SK-N-SH (cell line): Measurements from ENCODE around the gene CLSTN2. TPM values are rescaled to one million over a fixed set of nuclear protein-coding genes. Genes with fewer than 3 reads are reported as not detected.
A peak's percentile ranks its signal among the peaks of the same experiment; 100 is the strongest.

Experiments
- CTCF ChIA-PET: fragments of 300-600, 350-600 bp; formaldehyde crosslinking; extraction: SDS; loops from one replicate; lab custom pipeline; 2021; lab: Yijun Ruan, JAX
- POLR2A ChIA-PET: fragments of 350-600 bp; sonication (Branson Sonifier 250); formaldehyde crosslinking; extraction: SDS; loops from one replicate; lab custom pipeline; 2020; ENCODE audit warnings: antibody characterized with exemption, inconsistent platforms; lab: Yijun Ruan, JAX
- DNase-seq: peaks from one replicate; pipeline ENCODE4 v3.0.0; 2012
- H2AFZ ChIP-seq: fragments of 200-600 bp; sonication (generic); 2 replicates; pipeline ENCODE4 v1.8.1; 2016; ENCODE audit warnings: antibody characterized with exemption, mild to moderate bottlenecking, low read depth
- H3F3A ChIP-seq: fragments of 200-600 bp; sonication (generic); replicated peaks from 2 replicates; pipeline ENCODE3; 2016; ENCODE audit warnings: antibody characterized with exemption, mild to moderate bottlenecking; ENCODE audit not compliant: insufficient read depth
- H3K27ac ChIP-seq, 2 experiments: fragments of 200-500 bp in 1 of 2; fragments of 200-600 bp in 1 of 2; sonication (Bioruptor generic) in 1 of 2; sonication (generic), shearing (Covaris generic) in 1 of 2; 2 replicates each; pipeline versions ENCODE4 v1.5.1 to v1.6.1; 2014 to 2016; ENCODE audit warnings: low read depth in 2 of 2, inconsistent platforms in 1 of 2, low read length in 1 of 2, mild to moderate bottlenecking in 1 of 2, mixed read lengths in 1 of 2
- H3K27me3 ChIP-seq: fragments of 200-600 bp; sonication (generic), shearing (Covaris generic); 2 replicates; pipeline ENCODE4 v1.6.1; 2016; ENCODE audit warnings: mixed run types; ENCODE audit not compliant: insufficient read depth
- H3K36me3 ChIP-seq, 2 experiments: fragments of 200-500 bp in 1 of 2; fragments of 200-600 bp in 1 of 2; sonication (Bioruptor generic) in 1 of 2; sonication (generic) in 1 of 2; replicated peaks in 1 of 2; 2 replicates each; pipeline versions ENCODE3 to v1.5.1; 2014 to 2016; ENCODE audit warnings: low read length in 1 of 2, mild to moderate bottlenecking in 1 of 2; ENCODE audit not compliant: insufficient read depth in 2 of 2, control insufficient read depth in 1 of 2
- H3K4me1 ChIP-seq, 2 experiments: fragments of 200-500 bp in 1 of 2; fragments of 200-600 bp in 1 of 2; sonication (Bioruptor generic) in 1 of 2; sonication (generic), shearing (Covaris generic) in 1 of 2; 2 replicates each; pipeline versions ENCODE4 v1.5.1 to v1.6.1; 2014 to 2016; ENCODE audit warnings: low read depth in 1 of 2, low read length in 1 of 2, mixed run types in 1 of 2; ENCODE audit not compliant: insufficient read depth in 2 of 2, control insufficient read depth in 1 of 2
- H3K4me2 ChIP-seq: fragments of 200-600 bp; sonication (generic), shearing (Covaris generic); 2 replicates; pipeline ENCODE4 v1.6.1; 2017; ENCODE audit warnings: mixed run types
- H3K4me3 ChIP-seq, 2 experiments: fragments of 200-500 bp in 1 of 2; fragments of 200-600 bp in 1 of 2; sonication (Bioruptor generic) in 1 of 2; sonication (generic), shearing (Covaris generic) in 1 of 2; 2 replicates each; pipeline versions ENCODE4 v1.5.1 to v1.8.1; 2014 to 2016; ENCODE audit warnings: low read depth in 2 of 2, inconsistent platforms in 1 of 2, low read length in 1 of 2, mild to moderate bottlenecking in 1 of 2, mixed read lengths in 1 of 2, moderate library complexity in 1 of 2
- H3K79me2 ChIP-seq: fragments of 200-600 bp; sonication (generic); 2 replicates; pipeline ENCODE4 v1.8.1; 2017; ENCODE audit warnings: mild to moderate bottlenecking; ENCODE audit not compliant: insufficient read depth
- H3K9ac ChIP-seq: fragments of 200-600 bp; sonication (generic); 2 replicates; pipeline ENCODE4 v1.6.1; 2017; ENCODE audit warnings: mixed run types
- H3K9me2 ChIP-seq: fragments of 200-600 bp; sonication (generic); 2 replicates; pipeline ENCODE4 v1.6.1; 2017; ENCODE audit warnings: mixed run types
- H3K9me3 ChIP-seq: fragments of 200-600 bp; sonication (generic); 2 replicates; pipeline ENCODE4 v1.6.1; 2017; ENCODE audit warnings: mixed run types, mild to moderate bottlenecking, moderate library complexity
- H4K20me1 ChIP-seq: fragments of 200-600 bp; sonication (generic); 2 replicates; pipeline ENCODE4 v1.6.1; 2017; ENCODE audit warnings: mild to moderate bottlenecking, mixed run types; ENCODE audit not compliant: insufficient read depth
- ELF1 ChIP-seq: IDR thresholded peaks from 2 replicates; pipeline ENCODE4 v1.4.0; 2012
- EZH2phosphoT487 ChIP-seq: fragments of 200-600 bp; sonication (generic); IDR thresholded peaks from 2 replicates; pipeline ENCODE4 v1.6.1; 2017; ENCODE audit warnings: low read depth, mixed run types, mild to moderate bottlenecking, antibody characterized with exemption, moderate library complexity, borderline replicate concordance
- FOXJ3 ChIP-seq: sonication (generic); formaldehyde crosslinking; IDR thresholded peaks from 2 replicates; pipeline ENCODE4 v1.5.1; 2020; ENCODE audit warnings: mild to moderate bottlenecking, missing genetic modification reagents
- GATA2 ChIP-seq: sonication (generic); formaldehyde crosslinking; IDR thresholded peaks from 2 replicates; pipeline ENCODE4 v1.5.0; 2020; ENCODE audit warnings: mild to moderate bottlenecking, missing genetic modification reagents
- NFIC ChIP-seq: IDR thresholded peaks from 2 replicates; pipeline ENCODE4 v1.4.0; 2012; ENCODE audit warnings: borderline replicate concordance
- NRF1 ChIP-seq: IDR thresholded peaks from 2 replicates; pipeline ENCODE4 v1.6.1; 2012; ENCODE audit warnings: low read depth, mild to moderate bottlenecking, low read length
- RAD21 ChIP-seq: IDR thresholded peaks from 2 replicates; pipeline ENCODE4 v1.6.1; 2012; ENCODE audit warnings: mild to moderate bottlenecking, low read length
- SMC3 ChIP-seq: IDR thresholded peaks from 2 replicates; pipeline ENCODE4 v1.6.1; 2012; ENCODE audit warnings: low read depth, low read length, improper control_type of control experiment
- TEAD4 ChIP-seq: IDR thresholded peaks from 2 replicates; pipeline ENCODE4 v1.4.0; 2012; ENCODE audit warnings: mild to moderate bottlenecking, borderline replicate concordance; ENCODE audit not compliant: insufficient read depth
- WGBS: methylation state at CpG from one replicate; pipeline ENCODE4 v1.1.6; 2017; ENCODE audit warnings: low lambda C conversion rate; 5-methylcytosine and 5-hydroxymethylcytosine counted together
- polyA plus RNA-seq, 3 experiments: library from polyadenylated mRNA; depleted of rRNA; stranded (reverse); fragments of >200 nt; gene quantifications; 2 replicates each; pipeline ENCODE4 v1.2.3, GENCODE V29; 2012
- TF ChIP-seq, protein P1 (sequence below): IDR thresholded peaks from 2 replicates; pipeline ENCODE4 v1.4.0; 2012; ENCODE audit warnings: low read depth
- TF ChIP-seq, protein P2 (sequence below): fragments of 150-350 bp; IDR thresholded peaks from 2 replicates; pipeline ENCODE4 v1.6.1; 2017; ENCODE audit warnings: antibody characterized with exemption, low read length, low read depth, borderline replicate concordance
- TF ChIP-seq, protein P3 (sequence below): IDR thresholded peaks from 2 replicates; pipeline ENCODE4; 2012
- TF ChIP-seq, protein P4 (sequence below): fragments of 200-600 bp; sonication (generic); IDR thresholded peaks from 2 replicates; pipeline ENCODE4 v1.6.1; 2017; ENCODE audit warnings: antibody characterized with exemption, mild to moderate bottlenecking, moderate library complexity

Gene CLSTN2
- polyA plus RNA-seq, 1 of the 3 experiments (the other 2 are of a cell fraction), result 0.02 TPM

DNA sequence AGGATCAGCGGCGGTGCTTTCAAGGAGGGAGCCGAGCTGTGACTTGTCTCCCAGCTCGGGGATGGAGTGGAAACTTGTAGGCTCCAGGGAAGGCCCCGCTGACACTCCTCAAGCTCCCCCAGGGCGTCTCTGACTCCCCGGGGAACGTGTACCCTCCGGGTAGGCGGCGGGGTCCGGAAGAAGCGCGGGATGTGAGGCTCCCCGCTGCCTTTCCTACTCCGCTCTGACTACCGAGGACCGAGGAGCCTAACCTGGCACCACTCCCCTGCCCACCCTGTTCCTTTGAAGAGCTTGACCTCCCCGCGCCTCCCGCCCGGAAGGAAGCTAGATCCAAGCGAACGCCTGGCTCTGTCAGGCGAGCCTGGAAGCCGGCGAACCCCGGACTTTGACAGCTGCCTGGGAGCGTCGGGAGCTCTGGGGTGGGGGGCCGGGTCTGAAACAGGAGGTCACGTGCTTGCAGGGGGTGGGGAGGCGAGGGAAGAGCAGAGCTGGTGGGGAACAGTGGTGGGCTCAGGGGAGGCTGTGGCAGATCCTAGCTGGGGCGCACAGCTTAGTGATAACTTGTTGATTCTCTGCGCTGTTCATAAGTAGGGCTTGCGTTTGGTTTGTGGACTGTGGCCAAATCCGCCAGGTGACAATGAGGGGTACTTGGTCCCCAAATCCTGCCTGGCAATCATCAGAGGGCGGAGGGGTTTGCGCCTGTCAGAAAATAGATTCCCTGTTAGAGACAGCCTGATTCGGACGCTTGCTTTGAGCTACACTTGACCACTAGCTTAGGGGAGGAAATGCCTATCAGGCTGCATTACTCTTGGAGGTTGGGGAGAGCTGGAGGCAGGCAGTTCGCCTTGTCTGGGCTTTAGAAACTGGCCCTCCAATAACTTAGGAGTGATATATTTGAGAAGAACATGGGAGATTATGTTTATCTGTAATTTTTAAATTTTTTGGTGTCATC, 1.2 kb downstream of the CLSTN2 start:
- Histone ChIP-seq H2AFZ (no peak overlapping the region), H3K9me3 (no peaks in the 10 kb centered on the region), H3F3A (no peaks in the 10 kb centered on the region), H3K36me3 (no peaks in the 10 kb centered on the region), H3K4me3 (peak overlapping the region in 1 of 2 experiments; percentile 50; a peak in 2 of 4 replicates), H3K9ac (no peak overlapping the region), H3K4me1 (peaks cover 0 to 16% of the 10 kb centered on the region in 2 experiments; a peak in 2 of 4 replicates), H3K79me2 (no peaks in the 10 kb centered on the region), H3K27me3 (0 out of 2 replicates have a peak, but pooled peaks cover 5% of the 10 kb centered on the region), H4K20me1 (no peaks in the 10 kb centered on the region), H3K4me2 (0 out of 2 replicates have a peak overlapping the region, but pooled peaks have one; percentile 41), H3K27ac (no peak overlapping the region), H3K9me2 (no peaks in the 10 kb centered on the region)
- CTCF ChIA-PET, result interaction anchor here (0.6 to 7.5 kb wide), 54 partner anchors 9 to 932 kb away, joined by 3 to 81 read pairs (median 4); partner anchors contain the start of gene COPB2
- 5% methylated on average over 20 of the region's 42 CpGs for WGBS
- peak; percentile 70 for DNase-seq
- TF ChIP-seq EZH2phosphoT487 (no peak), TEAD4 (no peak), NRF1 (no peak), ELF1 (no peak), GATA2 (CRISPR knock-in tag) (no peak)
- TF ChIP-seq, protein P1, sequence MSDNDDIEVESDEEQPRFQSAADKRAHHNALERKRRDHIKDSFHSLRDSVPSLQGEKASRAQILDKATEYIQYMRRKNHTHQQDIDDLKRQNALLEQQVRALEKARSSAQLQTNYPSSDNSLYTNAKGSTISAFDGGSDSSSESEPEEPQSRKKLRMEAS, result no peak
- TF ChIP-seq, protein P2, sequence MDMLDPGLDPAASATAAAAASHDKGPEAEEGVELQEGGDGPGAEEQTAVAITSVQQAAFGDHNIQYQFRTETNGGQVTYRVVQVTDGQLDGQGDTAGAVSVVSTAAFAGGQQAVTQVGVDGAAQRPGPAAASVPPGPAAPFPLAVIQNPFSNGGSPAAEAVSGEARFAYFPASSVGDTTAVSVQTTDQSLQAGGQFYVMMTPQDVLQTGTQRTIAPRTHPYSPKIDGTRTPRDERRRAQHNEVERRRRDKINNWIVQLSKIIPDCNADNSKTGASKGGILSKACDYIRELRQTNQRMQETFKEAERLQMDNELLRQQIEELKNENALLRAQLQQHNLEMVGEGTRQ, result no peak
- POLR2A ChIA-PET, result interaction anchor here (0.5 to 1.5 kb wide), 2 partner anchors 372 to 899 kb away, joined by 4 to 6 read pairs; no protein-coding TSS in a partner anchor

DNA sequence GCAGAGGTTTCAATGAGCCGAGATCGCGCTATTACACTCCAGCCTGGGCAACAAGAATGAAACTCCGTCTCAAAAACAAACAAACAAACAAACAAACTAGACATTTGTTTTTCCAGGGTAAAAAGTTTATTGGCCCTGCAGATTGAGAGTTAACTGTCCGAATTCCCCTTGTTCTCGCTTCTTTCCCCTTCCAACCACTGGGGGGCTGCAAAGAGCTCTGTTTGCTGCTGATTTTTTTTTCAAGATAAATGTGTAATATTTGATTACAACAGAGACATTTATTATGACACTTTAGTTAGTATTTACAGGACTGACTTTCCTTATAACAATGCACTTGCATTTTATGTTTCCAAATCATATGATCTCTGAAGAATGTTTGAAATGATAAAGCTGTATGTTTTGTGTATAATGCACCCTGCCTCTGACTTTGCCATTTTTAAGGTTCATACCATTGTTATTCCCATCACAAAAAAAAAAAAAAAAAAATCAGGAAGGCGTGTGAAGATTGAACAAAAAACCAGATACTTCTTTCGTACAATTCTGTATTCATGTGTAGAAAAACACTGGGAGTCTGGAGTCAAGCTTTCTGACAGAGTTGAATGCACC, 2.8 kb downstream of the CLSTN2 start:
- Histone ChIP-seq H3F3A (no peaks in the 10 kb centered on the region), H3K9ac (no peak overlapping the region), H3K79me2 (no peaks in the 10 kb centered on the region), H3K4me2 (no peak overlapping the region), H3K27me3 (0 out of 2 replicates have a peak, but pooled peaks cover 5% of the 10 kb centered on the region), H3K9me2 (no peaks in the 10 kb centered on the region), H3K36me3 (no peaks in the 10 kb centered on the region), H3K27ac (no peak overlapping the region), H3K4me3 (no peak overlapping the region; a peak in 1 of 4 replicates), H3K9me3 (no peaks in the 10 kb centered on the region), H3K4me1 (peaks cover 0 to 16% of the 10 kb centered on the region in 2 experiments; a peak in 2 of 4 replicates), H2AFZ (no peak overlapping the region), H4K20me1 (no peaks in the 10 kb centered on the region)
- peak; percentile 90 for TF ChIP-seq RAD21
- no peak for TF ChIP-seq NFIC
- peak; percentile 78 for TF ChIP-seq SMC3
- TF ChIP-seq FOXJ3, result no peak
- TF ChIP-seq, protein P3, sequence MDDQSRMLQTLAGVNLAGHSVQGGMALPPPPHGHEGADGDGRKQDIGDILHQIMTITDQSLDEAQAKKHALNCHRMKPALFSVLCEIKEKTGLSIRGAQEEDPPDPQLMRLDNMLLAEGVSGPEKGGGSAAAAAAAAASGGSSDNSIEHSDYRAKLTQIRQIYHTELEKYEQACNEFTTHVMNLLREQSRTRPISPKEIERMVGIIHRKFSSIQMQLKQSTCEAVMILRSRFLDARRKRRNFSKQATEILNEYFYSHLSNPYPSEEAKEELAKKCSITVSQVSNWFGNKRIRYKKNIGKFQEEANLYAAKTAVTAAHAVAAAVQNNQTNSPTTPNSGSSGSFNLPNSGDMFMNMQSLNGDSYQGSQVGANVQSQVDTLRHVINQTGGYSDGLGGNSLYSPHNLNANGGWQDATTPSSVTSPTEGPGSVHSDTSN, result no peak
- TF ChIP-seq, protein P4, sequence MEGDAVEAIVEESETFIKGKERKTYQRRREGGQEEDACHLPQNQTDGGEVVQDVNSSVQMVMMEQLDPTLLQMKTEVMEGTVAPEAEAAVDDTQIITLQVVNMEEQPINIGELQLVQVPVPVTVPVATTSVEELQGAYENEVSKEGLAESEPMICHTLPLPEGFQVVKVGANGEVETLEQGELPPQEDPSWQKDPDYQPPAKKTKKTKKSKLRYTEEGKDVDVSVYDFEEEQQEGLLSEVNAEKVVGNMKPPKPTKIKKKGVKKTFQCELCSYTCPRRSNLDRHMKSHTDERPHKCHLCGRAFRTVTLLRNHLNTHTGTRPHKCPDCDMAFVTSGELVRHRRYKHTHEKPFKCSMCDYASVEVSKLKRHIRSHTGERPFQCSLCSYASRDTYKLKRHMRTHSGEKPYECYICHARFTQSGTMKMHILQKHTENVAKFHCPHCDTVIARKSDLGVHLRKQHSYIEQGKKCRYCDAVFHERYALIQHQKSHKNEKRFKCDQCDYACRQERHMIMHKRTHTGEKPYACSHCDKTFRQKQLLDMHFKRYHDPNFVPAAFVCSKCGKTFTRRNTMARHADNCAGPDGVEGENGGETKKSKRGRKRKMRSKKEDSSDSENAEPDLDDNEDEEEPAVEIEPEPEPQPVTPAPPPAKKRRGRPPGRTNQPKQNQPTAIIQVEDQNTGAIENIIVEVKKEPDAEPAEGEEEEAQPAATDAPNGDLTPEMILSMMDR, result peak; percentile 69
- peak; percentile 59 for DNase-seq
- ChIA-PET POLR2A (no interaction called here), CTCF (interaction anchor here (0.6 to 7.5 kb wide), 63 partner anchors 9 to 926 kb away, joined by 3 to 81 read pairs (median 5); no protein-coding TSS in a partner anchor)
- WGBS, result 26% methylated on average over 8 of the region's 8 CpGs
